Activated CD4-positive, alpha-beta T cell treated with anti-CD3 and anti-CD28 coated beads, Interleukin-2, amount 50 U/mL, for 24 hours (primary cell): ENCODE results near the gene SLC38A10.
"Not testable (repeated sequence)": the region's sequence is repeated elsewhere in the genome, so short reads cannot be mapped to it uniquely, and the experiment has no call there.

Experiments used
- DNase-seq, 2 donors: peaks; one replicate each; pipeline ENCODE4 v3.0.0-alpha.2; 2020; ENCODE audit warnings: low read depth in 1 of 2, low spot score in 1 of 2

SLC38A10 gene

DNA sequence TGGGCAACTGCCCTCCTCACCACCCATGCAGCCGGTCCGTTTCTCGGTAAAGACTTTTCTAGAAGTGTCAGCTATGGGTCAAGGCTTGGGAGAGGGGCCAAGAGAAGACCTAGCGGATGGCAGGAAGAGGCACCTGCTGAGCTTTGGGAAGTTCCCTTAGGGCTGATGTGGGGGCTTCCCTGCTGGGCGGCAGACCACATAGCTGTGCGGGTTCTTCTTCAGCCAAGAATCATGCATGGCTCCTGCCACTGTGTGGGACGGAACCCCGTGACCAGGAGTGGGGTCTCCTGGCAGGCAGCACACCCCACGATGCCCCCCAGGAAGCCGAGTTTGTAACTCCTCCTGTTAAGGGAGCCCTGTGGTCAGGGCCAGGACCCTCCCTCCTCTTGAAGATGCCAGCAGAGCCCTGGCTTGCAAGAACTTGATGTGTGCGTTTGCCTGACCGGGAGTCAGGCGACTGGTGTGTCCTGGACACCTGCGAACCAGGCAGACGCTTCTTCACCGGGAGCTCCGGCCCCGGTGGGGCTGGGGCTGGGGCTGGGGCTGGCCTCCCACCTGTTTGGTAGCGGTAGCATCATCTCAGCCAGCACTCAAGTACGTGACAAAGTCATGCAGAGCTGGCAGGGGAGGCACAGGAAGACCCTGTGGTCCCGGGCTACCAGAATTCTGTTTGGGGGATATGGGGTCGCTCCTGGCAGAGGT, 17.7 kb upstream of the SLC38A10 start:
- no peak for DNase-seq

DNA sequence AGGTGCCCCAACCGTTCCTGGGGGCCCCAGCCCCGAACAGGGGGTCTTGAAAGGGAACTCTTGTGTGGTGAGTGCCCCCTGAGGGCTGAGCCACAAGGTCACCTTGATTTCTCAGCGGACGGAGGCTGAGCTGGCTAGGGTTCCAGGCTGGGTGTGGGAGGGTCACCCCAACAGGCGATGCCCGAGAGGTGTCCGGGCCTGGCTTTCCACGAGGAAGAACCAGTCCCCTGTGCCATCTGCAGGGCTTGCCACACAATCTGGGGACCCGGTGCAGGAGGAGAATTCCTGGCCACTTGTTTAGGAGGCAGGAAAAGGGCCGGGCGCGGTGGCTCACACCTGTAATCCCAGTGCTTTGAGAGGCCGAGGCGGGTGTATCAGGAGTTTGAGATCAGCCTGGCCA, 16.8 kb upstream of the SLC38A10 start:
- no peak for DNase-seq

DNA sequence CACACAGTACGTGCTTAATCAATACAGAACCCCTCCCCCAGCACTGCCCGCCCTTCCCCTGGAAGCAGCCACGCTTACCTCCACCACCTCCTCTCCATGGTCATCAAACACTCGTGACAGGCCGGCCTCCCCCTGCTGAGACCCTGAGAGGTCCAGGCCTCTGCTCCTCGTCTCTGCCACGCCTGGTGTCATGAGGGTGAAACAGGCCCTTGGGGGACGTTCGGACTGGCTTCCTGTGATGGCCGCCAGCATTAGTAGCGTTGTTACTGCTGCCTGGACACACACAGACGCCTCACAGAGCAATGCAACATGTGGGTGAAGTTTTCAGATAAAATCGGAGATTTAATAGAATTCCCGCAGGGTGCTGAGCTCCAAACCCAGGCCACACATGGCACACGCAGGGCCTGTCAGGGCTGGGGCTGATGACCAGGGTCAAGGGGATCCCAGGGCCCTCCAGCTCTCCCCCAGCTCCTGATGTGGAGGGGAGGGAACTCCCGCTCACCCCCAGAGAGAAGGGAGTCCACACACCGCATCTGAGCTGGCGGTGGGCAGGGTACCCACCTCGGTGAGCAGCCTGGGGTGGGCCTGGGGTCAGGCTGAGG, 15.9 kb upstream of the SLC38A10 start:
- no peak for DNase-seq

DNA sequence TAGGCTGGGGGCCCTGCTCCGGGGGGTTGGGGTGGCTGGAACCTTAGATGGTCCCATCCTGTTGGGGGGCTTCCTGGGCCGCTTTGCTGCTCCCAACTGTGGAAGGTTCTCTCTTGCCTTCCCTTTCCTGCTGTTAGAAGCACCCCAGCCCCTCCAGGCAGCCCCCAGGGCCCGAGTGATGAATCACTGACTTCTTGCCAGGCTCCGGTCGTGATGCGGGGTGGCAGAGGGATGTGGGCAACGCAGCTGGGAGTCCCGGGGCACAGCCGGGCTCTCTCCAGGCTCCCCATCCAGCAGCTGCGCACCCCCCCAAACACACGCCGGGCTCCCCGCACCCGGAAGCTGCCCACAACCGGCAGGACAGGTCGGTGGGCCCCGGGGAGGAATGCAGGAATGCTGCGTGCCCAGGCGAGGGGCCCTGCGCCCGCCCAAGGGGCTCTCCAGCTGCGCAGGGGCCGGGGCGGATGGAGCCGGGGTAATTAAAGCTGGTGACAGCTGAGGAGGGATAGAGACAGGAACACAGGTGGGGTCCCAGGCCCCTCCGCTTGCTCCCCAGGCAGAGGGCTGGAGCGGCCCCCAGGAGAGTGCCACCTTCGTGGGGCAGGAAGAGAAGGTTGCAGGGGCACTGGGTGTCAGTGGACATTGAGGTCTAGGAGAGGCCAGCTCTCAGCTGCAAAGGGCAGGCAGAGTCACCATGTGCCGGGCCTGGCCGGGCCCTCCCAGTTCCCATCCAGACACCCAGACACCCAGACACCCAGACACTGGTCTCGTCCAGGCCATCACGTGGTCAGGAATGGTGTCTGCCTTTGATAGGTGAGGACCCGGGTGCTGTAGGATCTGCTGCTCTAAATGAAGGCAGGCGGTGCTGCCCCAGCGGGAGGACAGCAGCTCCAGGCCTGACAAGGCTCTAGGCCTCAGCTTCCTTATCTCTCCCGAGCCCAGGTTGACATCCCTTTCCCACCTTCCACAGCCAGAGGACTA, 15.0 kb upstream of the SLC38A10 start:
- DNase-seq: no peak

DNA sequence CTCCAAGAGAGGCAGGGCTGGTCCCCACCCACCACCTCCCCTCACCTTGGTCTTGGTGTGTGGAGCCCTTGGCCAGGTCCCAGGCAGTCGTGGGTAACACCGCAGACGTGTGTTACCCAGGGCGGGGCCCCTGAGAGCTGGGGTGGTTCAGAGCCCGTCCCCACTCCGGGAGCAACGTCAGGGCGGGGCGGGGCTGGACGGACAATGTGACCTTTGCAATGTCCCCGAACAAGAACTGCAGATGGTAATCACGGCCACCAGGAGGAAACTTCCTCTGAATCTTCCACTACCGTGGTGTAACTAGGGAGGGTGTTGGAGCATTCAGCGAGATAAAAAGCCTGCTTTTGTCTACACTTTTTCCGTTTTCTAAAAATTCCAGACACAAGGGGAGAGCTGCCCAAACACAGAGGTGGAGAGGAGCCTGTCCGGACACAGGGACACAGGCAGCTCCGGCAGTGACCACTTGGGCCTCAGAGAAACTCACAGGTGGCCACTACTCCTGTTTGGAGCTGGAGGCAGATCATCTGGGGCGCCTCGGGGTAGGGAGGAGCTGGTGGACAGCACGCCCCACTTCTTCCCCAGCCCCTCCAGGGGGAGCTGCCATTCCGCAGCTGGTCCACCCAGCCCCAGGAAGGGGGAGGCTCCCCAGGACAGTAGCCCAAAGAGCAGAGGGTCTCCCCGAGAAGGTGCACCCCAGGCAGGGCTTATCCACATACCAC, 14.2 kb upstream of the SLC38A10 start:
- DNase-seq: no peak

DNA sequence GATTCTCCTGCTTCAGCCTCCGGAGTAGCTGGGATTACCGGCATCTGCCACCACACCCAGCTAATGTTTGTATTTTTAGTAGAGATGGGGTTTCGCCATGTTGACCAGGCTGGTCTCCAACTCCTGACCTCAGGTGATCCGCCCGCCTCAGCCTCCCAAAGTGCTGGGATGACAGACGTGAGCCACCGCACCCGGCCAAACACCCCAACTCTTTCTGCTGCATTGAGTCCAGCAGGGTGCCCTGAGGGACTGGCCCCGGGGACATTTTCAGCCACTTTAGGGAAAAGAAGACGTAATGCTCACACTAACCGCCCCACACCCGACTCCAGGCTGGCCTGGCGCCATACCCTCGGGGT, 13.7 kb upstream of the SLC38A10 start:
- not testable (repeated sequence) for DNase-seq

DNA sequence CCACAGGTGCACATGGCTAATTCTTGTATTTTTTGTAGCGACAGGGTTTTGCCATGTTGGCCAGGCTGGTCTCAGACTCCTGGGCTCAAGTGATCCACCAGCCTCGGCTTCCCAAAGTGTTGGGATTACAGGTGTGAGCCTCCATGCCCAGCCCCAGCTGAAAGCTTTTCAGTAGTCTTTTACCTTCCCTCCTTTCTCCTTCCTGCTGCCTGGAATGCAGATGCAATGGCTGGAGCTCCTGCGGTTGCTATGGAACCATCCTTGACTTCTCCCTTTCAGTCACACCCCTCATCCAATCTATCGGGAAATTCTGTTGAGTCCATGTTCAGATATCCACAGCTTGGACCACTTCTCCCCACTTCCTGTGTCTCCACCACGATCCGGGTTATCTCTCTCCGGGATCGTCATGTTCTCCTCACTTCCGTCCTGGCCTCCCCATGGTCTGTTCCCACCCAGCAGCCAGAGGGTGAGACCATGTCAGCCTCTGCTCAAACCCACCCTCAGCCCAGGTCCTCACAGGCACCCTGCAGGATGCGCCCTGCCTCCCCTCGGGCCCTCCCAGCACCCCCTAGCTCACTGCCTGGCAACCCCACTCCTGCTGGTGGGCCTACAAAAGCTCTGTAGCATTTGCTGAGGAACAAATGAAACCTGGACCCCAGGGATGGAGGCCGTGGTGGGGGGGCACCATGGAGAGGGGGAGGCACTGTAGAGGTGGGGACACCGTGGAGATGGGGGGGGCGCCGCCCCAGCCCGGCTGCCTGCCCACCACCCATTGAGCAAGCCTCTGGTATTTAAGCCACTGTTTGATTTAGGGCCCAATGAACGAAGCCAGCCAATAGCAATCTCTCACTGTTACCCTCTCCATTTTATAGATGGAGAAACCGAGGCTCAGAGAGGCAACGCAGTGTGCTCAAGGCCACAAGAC, 12.8 kb upstream of the SLC38A10 start:
- no peak for DNase-seq

DNA sequence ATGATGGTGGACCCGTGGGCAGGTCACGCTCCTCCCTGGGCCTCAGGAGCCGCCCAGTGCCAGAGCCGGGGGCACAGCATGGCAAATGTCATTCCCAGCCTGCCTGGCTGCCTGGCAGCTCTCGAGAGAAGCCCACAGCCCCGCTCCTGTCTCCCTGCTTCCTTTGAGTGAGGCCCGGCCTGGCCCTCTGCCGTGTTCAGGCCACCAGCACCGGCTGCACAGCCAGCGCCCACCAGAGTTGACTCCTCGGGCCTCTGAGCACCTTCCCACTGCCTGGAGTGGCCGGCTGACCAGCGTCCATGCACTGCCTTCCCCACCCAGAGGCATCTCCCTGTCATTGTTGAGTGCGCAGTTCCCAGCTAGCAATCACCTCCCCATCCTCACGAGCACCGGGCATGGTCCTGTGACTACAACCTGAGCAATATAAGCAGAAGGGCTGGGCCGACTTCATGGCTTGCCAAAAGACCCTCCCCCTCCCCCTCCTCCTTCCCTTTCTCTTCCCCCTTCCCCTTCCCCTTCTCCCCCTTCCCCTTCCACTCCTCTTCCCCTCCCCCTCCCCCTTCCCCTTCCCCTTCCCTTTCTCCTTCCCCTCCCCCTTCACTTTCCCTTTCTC, 11.9 kb upstream of the SLC38A10 start:
- no peak for DNase-seq

DNA sequence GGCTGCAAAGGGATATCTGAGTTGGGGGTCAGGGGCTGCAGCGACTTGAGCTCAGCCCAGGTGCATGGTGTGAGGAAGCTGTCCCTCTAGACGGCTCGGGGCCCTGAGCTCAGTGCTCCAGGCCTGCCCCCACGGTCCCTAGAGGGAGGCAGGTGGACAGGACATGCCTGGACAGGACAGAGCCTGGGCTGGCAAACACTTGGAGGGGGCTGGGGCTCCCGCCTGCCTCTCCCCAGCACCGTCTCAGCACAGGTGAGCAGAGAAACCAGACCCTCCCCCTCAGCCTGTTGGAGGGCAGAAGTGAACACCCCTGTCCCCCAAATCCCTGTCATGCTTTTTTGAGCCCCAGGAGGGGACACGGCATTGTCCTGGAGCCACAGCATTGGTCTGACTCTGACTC, 11.4 kb upstream of the SLC38A10 start:
- DNase-seq: no peak

DNA sequence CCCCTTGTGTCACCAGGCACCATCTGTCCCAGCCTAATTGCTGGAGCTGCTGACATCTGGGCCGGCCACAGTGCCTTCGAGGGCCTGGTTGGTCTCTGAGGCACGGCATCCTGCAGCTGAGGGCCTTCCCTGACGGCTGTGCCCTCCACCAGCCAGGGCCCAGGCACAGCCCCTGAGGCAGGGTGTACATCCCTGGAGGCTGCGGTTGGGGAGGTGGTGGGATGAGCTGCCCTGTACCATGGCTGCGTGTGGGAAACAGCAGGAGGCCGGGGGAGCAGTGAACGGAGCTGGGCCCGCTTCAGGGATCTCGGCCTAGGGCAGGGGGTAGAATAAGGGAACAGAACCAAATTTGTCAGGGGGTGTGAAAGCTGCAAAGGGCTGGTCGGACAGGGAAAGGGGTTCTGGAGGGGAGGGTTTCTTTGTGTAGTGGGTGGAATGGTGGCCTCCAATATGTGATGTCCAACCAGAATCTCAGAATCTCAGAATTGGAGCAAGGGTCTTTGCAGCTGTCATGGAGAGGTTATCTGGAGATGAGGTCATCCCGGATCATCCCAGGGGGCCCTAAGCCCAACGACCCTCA, 10.0 kb upstream of the SLC38A10 start:
- DNase-seq: no peak

DNA sequence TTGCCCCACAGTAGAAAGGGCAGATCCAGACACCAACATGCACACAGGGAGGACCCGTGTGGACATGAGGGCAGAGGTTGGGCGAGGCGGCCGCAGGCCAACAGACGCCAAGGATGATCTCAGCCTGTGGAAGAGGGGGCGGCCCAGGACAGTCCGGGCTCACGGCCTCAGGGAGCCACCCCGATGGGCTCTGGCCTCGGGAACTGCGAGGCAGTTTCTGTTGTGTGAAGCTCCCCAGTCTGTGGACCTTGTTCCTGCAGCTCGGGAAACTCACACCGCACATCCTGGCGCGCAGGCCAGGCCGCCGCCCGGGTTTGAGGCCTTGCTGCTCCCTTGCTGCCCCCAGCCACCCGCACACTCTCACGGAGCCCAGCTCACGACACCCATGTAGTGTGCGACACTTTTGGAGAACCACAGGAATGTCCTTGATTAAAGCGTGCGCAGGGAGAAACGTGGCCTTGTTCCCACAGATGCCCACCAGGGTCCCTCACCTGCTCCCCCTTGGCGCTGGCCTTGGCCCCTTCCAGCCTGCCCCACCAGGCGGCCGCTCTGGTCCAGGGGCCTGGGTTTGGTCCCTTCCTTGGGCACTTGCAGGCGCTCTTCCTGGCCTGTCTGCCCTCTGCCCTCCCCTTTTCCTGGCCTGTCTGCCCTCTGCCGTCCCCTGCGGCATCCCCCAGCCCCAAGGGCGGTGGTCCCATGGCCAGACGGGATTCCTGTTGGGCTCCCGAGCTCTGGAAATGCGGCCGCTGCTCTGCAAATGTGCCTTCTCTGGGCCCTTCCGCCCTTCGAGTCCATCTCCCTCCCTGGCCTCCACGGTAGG, 9.3 kb upstream of the SLC38A10 start:
- DNase-seq: no peak

DNA sequence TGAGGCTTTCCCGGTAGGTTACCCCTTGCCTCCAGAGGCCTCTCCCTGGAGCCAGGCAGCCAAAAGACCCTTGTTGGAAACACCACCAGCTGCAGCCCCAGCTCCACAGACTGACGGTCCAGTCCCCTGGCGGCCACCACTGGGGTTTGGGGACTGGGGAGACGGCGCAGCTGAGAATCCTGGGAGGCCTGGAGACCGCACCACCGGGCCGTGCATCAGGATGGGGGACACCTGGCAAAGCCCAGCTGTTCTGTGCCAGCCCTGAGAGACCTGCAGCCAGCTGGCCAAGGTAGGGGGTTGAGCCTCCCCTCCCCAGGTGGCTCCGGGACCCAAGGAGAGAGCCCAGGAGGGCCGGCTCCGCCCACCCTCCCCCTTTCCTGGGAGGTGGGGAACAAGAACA, 8.3 kb upstream of the SLC38A10 start:
- no peak for DNase-seq

DNA sequence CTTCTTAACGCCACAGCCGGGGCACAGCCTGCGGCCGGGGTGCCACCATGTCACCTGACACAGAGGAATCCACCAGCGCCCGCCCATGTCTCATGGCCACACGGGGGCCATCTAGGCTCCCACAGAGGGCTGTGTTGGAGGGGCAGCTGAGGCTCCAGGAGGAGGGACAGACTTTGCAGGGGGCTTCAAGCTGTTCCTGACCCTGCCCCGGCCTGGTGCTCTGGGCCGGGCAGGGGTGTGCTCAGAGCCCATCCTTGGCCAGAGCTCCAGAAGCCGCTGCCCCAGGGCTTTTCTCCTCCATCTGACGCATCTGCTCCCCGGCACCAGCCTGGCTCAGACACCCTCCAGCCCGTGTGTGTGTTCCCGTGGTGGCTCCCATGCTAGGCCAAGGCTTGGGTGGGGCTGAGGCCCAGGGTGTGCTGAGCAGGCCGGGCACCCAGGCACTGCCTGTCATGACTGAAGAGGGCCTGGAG, 7.8 kb upstream of the SLC38A10 start:
- no peak for DNase-seq

DNA sequence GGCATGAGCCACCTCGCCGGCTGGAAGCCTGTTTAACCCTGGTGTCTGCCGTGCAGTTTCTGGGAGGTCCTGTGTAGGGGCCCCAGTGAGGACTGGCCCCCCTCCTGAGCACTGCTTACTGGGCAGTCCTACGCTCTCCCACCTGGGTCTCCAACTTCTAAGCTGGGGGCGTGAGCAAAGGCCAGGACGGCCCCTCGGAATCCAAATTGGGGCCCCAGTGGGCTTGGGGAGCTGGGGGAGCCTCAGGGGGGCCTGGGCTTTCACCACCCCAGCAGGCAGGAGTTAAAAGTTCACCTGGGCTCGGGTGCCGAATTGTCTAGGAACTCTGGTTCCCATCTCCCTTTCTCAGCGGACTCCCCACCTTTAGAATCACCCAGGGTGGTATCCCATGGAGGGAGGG, 7.2 kb upstream of the SLC38A10 start:
- no peak for DNase-seq

DNA sequence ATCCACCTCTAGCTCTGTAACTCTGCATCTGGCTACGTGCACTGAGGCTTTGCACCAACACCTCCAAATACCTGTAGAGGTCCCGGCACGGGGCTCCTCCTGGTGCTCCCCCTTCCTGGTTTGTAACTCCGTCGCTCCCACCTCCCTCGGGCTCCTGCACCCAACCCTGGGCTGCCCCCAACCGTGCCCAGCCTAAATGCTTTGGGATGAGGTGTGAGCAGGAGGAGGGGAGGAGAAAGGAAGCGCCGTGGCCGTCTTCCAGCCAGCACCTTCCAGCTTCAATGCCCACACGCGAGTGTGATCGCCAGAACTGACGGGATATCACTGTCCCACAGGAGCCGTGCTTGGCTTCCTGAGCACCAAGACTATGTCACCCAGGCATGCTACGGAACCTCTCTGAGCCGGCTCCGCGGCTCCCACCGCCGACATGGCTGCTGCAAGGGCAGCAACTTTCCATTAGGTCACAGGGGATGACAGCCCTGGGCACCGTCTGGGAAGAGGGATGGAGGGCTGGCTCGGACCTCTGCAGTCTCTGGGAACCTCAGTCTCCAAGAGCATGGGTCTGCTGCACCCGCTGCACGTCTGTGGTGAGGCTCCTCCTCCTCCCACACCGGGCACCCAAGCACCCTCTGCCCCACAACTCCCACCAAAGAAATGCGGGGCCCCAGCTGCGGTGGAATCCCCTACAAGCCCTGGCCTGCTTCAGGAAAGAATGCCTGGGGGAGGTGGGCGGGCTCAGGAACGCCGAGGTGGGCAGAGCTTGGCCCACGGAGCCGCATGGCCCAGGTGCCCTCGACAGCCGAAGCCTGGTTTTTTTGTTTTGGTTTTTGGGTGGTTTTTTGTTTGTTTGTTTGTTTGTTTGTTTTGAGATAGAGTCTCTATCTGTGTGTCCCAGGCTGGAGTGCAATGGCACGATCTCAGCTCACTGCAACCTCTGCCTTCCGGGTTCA, 6.4 kb upstream of the SLC38A10 start:
- no peak for DNase-seq

DNA sequence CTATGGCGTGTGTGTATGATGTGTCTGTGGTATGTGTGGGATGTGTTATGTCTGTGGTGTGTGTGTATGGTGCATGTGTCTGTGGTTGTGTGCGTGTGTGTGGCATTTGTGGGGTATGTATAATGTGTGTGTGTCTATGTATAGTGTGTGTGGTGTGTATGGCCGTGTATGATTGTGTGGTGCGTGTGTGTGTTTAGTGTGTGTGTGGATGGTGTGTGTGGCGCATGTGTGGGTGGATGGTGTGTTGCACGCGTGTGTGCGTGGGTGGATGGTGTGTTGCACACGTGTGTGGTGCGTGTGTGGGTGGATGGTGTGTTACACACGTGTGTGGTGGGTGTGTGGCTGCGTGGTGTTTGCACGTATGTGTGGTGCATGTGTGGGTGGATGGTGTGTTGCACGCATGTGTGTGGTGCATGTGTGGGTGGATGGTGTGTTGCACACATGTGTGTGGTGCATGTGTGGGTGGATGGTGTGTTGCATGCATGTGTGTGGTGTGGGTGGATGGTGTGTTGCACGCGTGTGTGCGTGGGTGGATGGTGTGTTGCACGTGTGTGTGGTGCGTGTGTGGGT, 5.6 kb upstream of the SLC38A10 start:
- DNase-seq: no peak
